H9 (cell line): Measurements from ENCODE around the gene RAB5A. TPM values are rescaled to one million over a fixed set of nuclear protein-coding genes. Genes with fewer than 3 reads are reported as not detected.

Source experiments
- DNase-seq: peaks from one replicate; pipeline ENCODE4 v3.0.0-alpha.2; 2017
- H2AFZ ChIP-seq: one replicate; pipeline ENCODE4 v1.6.1; 2013; ENCODE audit warnings: mild to moderate bottlenecking, low read length, control low read depth, moderate library complexity
- H2AK5ac ChIP-seq: 2 replicates; pipeline ENCODE4 v1.6.1; 2013; ENCODE audit warnings: low read length, control low read depth, mixed read lengths; ENCODE audit not compliant: insufficient read length
- H2BK120ac ChIP-seq: one replicate; pipeline ENCODE4 v1.6.1; 2013; ENCODE audit warnings: low read depth, mild to moderate bottlenecking, low read length, control low read depth, inconsistent platforms; ENCODE audit not compliant: poor library complexity, severe bottlenecking
- H2BK12ac ChIP-seq: 2 replicates; pipeline ENCODE4 v1.6.1; 2013; ENCODE audit warnings: low read length, control low read depth, mixed read lengths, low read depth; ENCODE audit not compliant: insufficient read length
- H2BK15ac ChIP-seq: 2 replicates; pipeline ENCODE4 v1.6.1; 2013; ENCODE audit warnings: low read depth, low read length, control low read depth
- H2BK20ac ChIP-seq: one replicate; pipeline ENCODE4 v1.6.1; 2013; ENCODE audit warnings: low read depth, mild to moderate bottlenecking, low read length, control low read depth, inconsistent platforms; ENCODE audit not compliant: poor library complexity, severe bottlenecking
- H2BK5ac ChIP-seq: 2 replicates; pipeline ENCODE4 v1.6.1; 2013; ENCODE audit warnings: low read length, control low read depth, mixed read lengths; ENCODE audit not compliant: insufficient read length
- H3K14ac ChIP-seq: 2 replicates; pipeline ENCODE4 v1.6.1; 2013; ENCODE audit warnings: low read length, control low read depth; ENCODE audit not compliant: insufficient read depth
- H3K18ac ChIP-seq: 2 replicates; pipeline ENCODE4 v1.6.1; 2013; ENCODE audit warnings: low read depth, mild to moderate bottlenecking, mixed read lengths, low read length, control low read depth; ENCODE audit not compliant: insufficient read length
- H3K23ac ChIP-seq: 2 replicates; pipeline ENCODE4 v1.6.1; 2013; ENCODE audit warnings: low read length, control low read depth, mixed read lengths, low read depth; ENCODE audit not compliant: insufficient read length
- H3K23me2 ChIP-seq: 2 replicates; pipeline ENCODE4 v1.6.1; 2013; ENCODE audit warnings: low read depth, mild to moderate bottlenecking, mixed read lengths, low read length, control low read depth; ENCODE audit not compliant: insufficient read length, poor library complexity, severe bottlenecking
- H3K27ac ChIP-seq: 2 replicates; pipeline ENCODE4 v1.5.1; 2013; ENCODE audit warnings: low read length, control low read depth, mixed read lengths, low read depth; ENCODE audit not compliant: insufficient read length
- H3K27me3 ChIP-seq: 2 replicates; pipeline ENCODE4 v1.6.1; 2013; ENCODE audit warnings: low read length, control low read depth, inconsistent platforms; ENCODE audit not compliant: insufficient read depth
- H3K4ac ChIP-seq: 2 replicates; pipeline ENCODE4 v1.6.1; 2013; ENCODE audit warnings: low read depth, mild to moderate bottlenecking, control low read depth, inconsistent platforms, low read length, moderate library complexity
- H3K4me1 ChIP-seq: 2 replicates; pipeline ENCODE4 v1.6.1; 2013; ENCODE audit warnings: low read length, control low read depth, inconsistent platforms; ENCODE audit not compliant: insufficient read depth
- H3K4me2 ChIP-seq: 2 replicates; pipeline ENCODE4 v1.6.1; 2013; ENCODE audit warnings: low read length, control low read depth, mixed read lengths; ENCODE audit not compliant: insufficient read length, insufficient read depth
- H3K56ac ChIP-seq: 2 replicates; pipeline ENCODE4 v1.6.1; 2013; ENCODE audit warnings: low read depth, mild to moderate bottlenecking, mixed read lengths, low read length, control low read depth; ENCODE audit not compliant: insufficient read length
- H3K79me1 ChIP-seq: 2 replicates; pipeline ENCODE4 v1.6.1; 2013; ENCODE audit warnings: low read depth, mild to moderate bottlenecking, moderate library complexity, low read length, control low read depth, inconsistent platforms; ENCODE audit not compliant: insufficient read depth, poor library complexity, severe bottlenecking
- H3K79me2 ChIP-seq: 2 replicates; pipeline ENCODE4 v1.6.1; 2013; ENCODE audit warnings: low read length, control low read depth, inconsistent platforms; ENCODE audit not compliant: insufficient read depth
- H3K9ac ChIP-seq: 2 replicates; pipeline ENCODE4 v1.6.1; 2013; ENCODE audit warnings: low read length, control low read depth, mixed read lengths; ENCODE audit not compliant: insufficient read length; ENCODE audit errors: extremely low read depth
- H3K9me3 ChIP-seq: one replicate; pipeline ENCODE4 v1.6.1; 2013; ENCODE audit warnings: low read depth, low read length, inconsistent platforms; ENCODE audit not compliant: control insufficient read depth
- H3T11ph ChIP-seq: one replicate; pipeline ENCODE4 v1.6.1; 2013; ENCODE audit warnings: mild to moderate bottlenecking, low read length, control low read depth, inconsistent platforms
- H4K20me1 ChIP-seq: one replicate; pipeline ENCODE4 v1.6.1; 2013; ENCODE audit not compliant: control insufficient read depth, insufficient read length, insufficient read depth
- H4K5ac ChIP-seq: 2 replicates; pipeline ENCODE4 v1.6.1; 2013; ENCODE audit warnings: low read depth, mild to moderate bottlenecking, mixed read lengths, low read length, control low read depth; ENCODE audit not compliant: insufficient read length
- H4K8ac ChIP-seq: replicated peaks from 2 replicates; pipeline ENCODE4 v1.6.1; 2013; ENCODE audit warnings: low read length, control low read depth, mixed read lengths, low read depth; ENCODE audit not compliant: insufficient read length
- H4K91ac ChIP-seq: 2 replicates; pipeline ENCODE4 v1.6.1; 2013; ENCODE audit warnings: low read depth, mild to moderate bottlenecking, moderate library complexity, mixed read lengths, low read length, control low read depth; ENCODE audit not compliant: insufficient read length
- H3K27ac Mint-ChIP-seq, 3 experiments: 2 replicates in 2 of 3; 3 replicates in 1 of 3; pipeline ENCODE4 v1.8.0; 2020 to 2021; ENCODE audit warnings: mixed read lengths in 3 of 3, mild to moderate bottlenecking in 1 of 3, moderate library complexity in 1 of 3
- H3K27me3 Mint-ChIP-seq: 2 replicates; pipeline ENCODE4 v1.8.0; 2021; ENCODE audit warnings: low read depth, mild to moderate bottlenecking, moderate library complexity, mixed read lengths
- H3K36me3 Mint-ChIP-seq, 3 experiments: 2 replicates in 2 of 3; 3 replicates in 1 of 3; pipeline ENCODE4 v1.8.0; 2020 to 2021; ENCODE audit warnings: low read depth in 3 of 3, mixed read lengths in 3 of 3; ENCODE audit not compliant: insufficient read depth in 1 of 3
- H3K4me1 Mint-ChIP-seq, 2 experiments: 2 replicates each; pipeline ENCODE4 v1.8.0; 2020; ENCODE audit warnings: mixed read lengths in 2 of 2
- H3K4me3 Mint-ChIP-seq, 2 experiments: 2 replicates in 1 of 2; 3 replicates in 1 of 2; pipeline ENCODE4 v1.8.0; 2020 to 2021; ENCODE audit warnings: mild to moderate bottlenecking in 2 of 2, mixed read lengths in 2 of 2, moderate library complexity in 1 of 2
- H3K9me3 Mint-ChIP-seq, 2 experiments: 2 replicates in 1 of 2; 3 replicates in 1 of 2; pipeline ENCODE4 v1.8.0; 2020; ENCODE audit warnings: mild to moderate bottlenecking in 2 of 2, mixed read lengths in 2 of 2, moderate library complexity in 1 of 2
- WGBS: extraction: QIAGEN DNeasy Blood & Tissue Kit; methylation state at CpG from one replicate; pipeline ENCODE4 v1.1.7; 2013; ENCODE audit warnings: missing lambda C conversion rate, low lambda C conversion rate, mixed read lengths; ENCODE audit not compliant: insufficient read length; ENCODE audit errors: extremely low coverage; 5-methylcytosine and 5-hydroxymethylcytosine counted together
- total RNA-seq: library from RNA; stranded (reverse); gene quantifications from 2 replicates; pipeline ENCODE4 v1.2.1, GENCODE V29; 2021
- TF ChIP-seq, protein P1 (sequence below): fragments of 200-600 bp; sonication (generic); conservative IDR thresholded peaks from 3 replicates; pipeline ENCODE4 v1.8.0; 2021; ENCODE audit warnings: antibody characterized with exemption, mild to moderate bottlenecking

RAB5A gene
- total RNA-seq, 1 experiment from 2014 or later, result 84.8 TPM

DNA sequence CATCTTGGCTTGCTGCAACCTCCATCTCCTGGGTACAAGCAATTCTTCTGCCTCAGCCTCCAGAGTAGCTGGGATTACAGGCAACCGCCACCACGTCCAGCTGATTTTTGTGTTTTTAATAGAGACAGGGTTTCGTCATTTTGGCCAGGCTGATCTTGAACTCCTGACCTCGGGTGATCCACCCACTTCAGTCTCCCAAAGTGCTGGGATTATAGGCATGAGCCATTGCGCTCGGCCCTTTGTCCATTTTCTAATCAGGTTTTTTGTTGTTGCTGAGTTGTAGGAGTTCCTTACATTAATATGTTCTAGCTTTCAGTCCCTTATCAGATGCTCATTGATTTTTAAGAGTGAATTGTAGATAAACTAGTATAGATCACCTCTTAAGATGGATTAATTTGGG, 20.3 kb downstream of the RAB5A start:
- no peak overlapping the region for H3K23ac ChIP-seq
- no peak overlapping the region for H3K14ac ChIP-seq
- no peak overlapping the region for H3K4me2 ChIP-seq
- no peak overlapping the region for H2BK20ac ChIP-seq
- no peak overlapping the region for H2BK15ac ChIP-seq
- peaks cover 6% of the 10 kb centered on the region for H3K79me1 ChIP-seq
- no peak overlapping the region for H4K91ac ChIP-seq
- H3K79me2 ChIP-seq, result peaks cover 40% of the 10 kb centered on the region; the same call in 1 of the 2 replicates
- no peak overlapping the region for H2AFZ ChIP-seq
- Mint-ChIP-seq H3K27ac (peak overlapping the region in 1 of 3 experiments; percentile 44; a peak in 1 of 7 replicates), H3K27me3 (no peaks in the 10 kb centered on the region), H3K4me3 (no peak overlapping the region), H3K4me1 (peaks cover 0 to 6% of the 10 kb centered on the region in 2 experiments; a peak in 1 of 4 replicates), H3K36me3 (peaks cover 7 to 14% (median 14%) of the 10 kb centered on the region in 3 experiments; a peak in 5 of 7 replicates), H3K9me3 (no peaks in the 10 kb centered on the region)
- H3K9me3 ChIP-seq, result no peaks in the 10 kb centered on the region
- no CpG with 5 or more reads among the region's 6 CpGs for WGBS
- no peak overlapping the region for H3K27ac ChIP-seq
- no peaks in the 10 kb centered on the region for H3K4me1 ChIP-seq
- H4K20me1 ChIP-seq, result no peaks in the 10 kb centered on the region
- H3K27me3 ChIP-seq, result no peaks in the 10 kb centered on the region
- TF ChIP-seq, protein P1, sequence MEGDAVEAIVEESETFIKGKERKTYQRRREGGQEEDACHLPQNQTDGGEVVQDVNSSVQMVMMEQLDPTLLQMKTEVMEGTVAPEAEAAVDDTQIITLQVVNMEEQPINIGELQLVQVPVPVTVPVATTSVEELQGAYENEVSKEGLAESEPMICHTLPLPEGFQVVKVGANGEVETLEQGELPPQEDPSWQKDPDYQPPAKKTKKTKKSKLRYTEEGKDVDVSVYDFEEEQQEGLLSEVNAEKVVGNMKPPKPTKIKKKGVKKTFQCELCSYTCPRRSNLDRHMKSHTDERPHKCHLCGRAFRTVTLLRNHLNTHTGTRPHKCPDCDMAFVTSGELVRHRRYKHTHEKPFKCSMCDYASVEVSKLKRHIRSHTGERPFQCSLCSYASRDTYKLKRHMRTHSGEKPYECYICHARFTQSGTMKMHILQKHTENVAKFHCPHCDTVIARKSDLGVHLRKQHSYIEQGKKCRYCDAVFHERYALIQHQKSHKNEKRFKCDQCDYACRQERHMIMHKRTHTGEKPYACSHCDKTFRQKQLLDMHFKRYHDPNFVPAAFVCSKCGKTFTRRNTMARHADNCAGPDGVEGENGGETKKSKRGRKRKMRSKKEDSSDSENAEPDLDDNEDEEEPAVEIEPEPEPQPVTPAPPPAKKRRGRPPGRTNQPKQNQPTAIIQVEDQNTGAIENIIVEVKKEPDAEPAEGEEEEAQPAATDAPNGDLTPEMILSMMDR, result no peak
- no peak overlapping the region for H4K8ac ChIP-seq
- no peak overlapping the region for H2AK5ac ChIP-seq
- no peak overlapping the region for H3K56ac ChIP-seq
- no peak overlapping the region for H2BK12ac ChIP-seq
- no peak overlapping the region for H3K9ac ChIP-seq
- H2BK120ac ChIP-seq, result no peak overlapping the region
- no peak overlapping the region for H3T11ph ChIP-seq
- H2BK5ac ChIP-seq, result no peak overlapping the region
- H3K23me2 ChIP-seq, result no peaks in the 10 kb centered on the region
- H4K5ac ChIP-seq, result no peak overlapping the region
- no peak overlapping the region for H3K18ac ChIP-seq
- no peak overlapping the region for H3K4ac ChIP-seq
- DNase-seq, result no peak
